A673 (cell line): ENCODE results near the gene SLC12A2.

ENCODE experiments used
- EZH2 ChIP-seq: fragments of 200-600 bp; sonication (generic); IDR thresholded peaks from 2 replicates; pipeline ENCODE4 v1.6.1; 2017; ENCODE audit warnings: borderline replicate concordance, low read depth, mild to moderate bottlenecking, mixed read lengths, antibody characterized with exemption, low read length; ENCODE audit not compliant: poor library complexity, severe bottlenecking
- TF ChIP-seq, protein P1 (sequence below): fragments of 300-800, 200-600 bp; sonication (generic); conservative IDR thresholded peaks from 2 replicates; pipeline ENCODE4 v1.5.1; 2017; ENCODE audit warnings: low read depth, mild to moderate bottlenecking, antibody characterized with exemption, low read length, moderate library complexity, mixed read lengths

DNA sequence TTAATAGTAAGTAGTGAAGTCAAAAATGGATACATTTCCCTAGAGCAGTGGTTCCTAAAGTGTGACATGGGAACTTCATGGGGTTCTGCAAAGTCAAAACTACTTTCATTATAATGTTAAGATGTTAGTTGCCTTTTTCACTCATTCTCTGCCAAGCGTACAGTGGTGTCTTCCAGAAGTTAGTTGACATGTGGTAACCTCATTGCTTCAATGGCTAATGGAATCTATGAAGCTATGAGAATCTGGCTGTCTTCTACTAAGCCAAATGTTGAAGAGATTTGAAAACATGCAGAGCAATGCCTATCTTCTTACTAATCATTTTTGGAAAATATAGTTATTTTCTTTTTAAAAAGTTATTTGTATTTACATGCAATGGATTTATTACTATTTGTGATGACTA lies 111.8 kb downstream of the SLC12A2 start:
- TF ChIP-seq, protein P1, sequence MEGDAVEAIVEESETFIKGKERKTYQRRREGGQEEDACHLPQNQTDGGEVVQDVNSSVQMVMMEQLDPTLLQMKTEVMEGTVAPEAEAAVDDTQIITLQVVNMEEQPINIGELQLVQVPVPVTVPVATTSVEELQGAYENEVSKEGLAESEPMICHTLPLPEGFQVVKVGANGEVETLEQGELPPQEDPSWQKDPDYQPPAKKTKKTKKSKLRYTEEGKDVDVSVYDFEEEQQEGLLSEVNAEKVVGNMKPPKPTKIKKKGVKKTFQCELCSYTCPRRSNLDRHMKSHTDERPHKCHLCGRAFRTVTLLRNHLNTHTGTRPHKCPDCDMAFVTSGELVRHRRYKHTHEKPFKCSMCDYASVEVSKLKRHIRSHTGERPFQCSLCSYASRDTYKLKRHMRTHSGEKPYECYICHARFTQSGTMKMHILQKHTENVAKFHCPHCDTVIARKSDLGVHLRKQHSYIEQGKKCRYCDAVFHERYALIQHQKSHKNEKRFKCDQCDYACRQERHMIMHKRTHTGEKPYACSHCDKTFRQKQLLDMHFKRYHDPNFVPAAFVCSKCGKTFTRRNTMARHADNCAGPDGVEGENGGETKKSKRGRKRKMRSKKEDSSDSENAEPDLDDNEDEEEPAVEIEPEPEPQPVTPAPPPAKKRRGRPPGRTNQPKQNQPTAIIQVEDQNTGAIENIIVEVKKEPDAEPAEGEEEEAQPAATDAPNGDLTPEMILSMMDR = no peak
- no peak for TF ChIP-seq EZH2
